AG04449 (cell line): ENCODE measurements around the gene LPP.

Source experiments
- CTCF ChIA-PET: fragments of 350-600 bp; formaldehyde crosslinking; extraction: SDS; loops from one replicate; lab custom pipeline; 2021; ENCODE audit warnings: antibody characterized with exemption; lab: Yijun Ruan, JAX
- POLR2A ChIA-PET: fragments of 400-600, 350-600 bp; formaldehyde crosslinking; extraction: SDS; loops from one replicate; lab custom pipeline; 2020; ENCODE audit warnings: antibody characterized with exemption, inconsistent platforms; lab: Yijun Ruan, JAX
- DNase-seq: peaks from one replicate; pipeline ENCODE4 v3.0.0-alpha.2; 2010; ENCODE audit warnings: low read depth, low spot score
- H3K4me3 ChIP-seq: 2 replicates; pipeline ENCODE4 v1.5.1; 2011; ENCODE audit warnings: low read depth, mild to moderate bottlenecking, control low read depth, low read length
- TF ChIP-seq, protein P1 (sequence below): IDR thresholded peaks from one replicate; pipeline ENCODE4 v1.5.1; 2011; ENCODE audit warnings: mild to moderate bottlenecking, moderate library complexity, low read length, control low read depth, inconsistent platforms; ENCODE audit not compliant: insufficient read depth; ENCODE audit errors: missing control alignments

LPP gene

GRCh38 chr3:188553569-188553968 lies 399.6 kb downstream of the LPP start:
- POLR2A ChIA-PET = no interaction called here
- TF ChIP-seq, protein P1, sequence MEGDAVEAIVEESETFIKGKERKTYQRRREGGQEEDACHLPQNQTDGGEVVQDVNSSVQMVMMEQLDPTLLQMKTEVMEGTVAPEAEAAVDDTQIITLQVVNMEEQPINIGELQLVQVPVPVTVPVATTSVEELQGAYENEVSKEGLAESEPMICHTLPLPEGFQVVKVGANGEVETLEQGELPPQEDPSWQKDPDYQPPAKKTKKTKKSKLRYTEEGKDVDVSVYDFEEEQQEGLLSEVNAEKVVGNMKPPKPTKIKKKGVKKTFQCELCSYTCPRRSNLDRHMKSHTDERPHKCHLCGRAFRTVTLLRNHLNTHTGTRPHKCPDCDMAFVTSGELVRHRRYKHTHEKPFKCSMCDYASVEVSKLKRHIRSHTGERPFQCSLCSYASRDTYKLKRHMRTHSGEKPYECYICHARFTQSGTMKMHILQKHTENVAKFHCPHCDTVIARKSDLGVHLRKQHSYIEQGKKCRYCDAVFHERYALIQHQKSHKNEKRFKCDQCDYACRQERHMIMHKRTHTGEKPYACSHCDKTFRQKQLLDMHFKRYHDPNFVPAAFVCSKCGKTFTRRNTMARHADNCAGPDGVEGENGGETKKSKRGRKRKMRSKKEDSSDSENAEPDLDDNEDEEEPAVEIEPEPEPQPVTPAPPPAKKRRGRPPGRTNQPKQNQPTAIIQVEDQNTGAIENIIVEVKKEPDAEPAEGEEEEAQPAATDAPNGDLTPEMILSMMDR = no peak
- no peak for DNase-seq
- no peak overlapping the region for H3K4me3 ChIP-seq
- CTCF ChIA-PET = interaction anchor here (1.4 to 1.5 kb wide), 2 partner anchors 10 to 401 kb away, joined by 3 to 5 read pairs; no protein-coding TSS in a partner anchor

GRCh38 chr3:188554404-188554803 lies 400.4 kb downstream of the LPP start:
- DNase-seq = no peak
- CTCF ChIA-PET = interaction anchor here (1.1 to 1.5 kb wide), 2 partner anchors 11 to 815 kb away, joined by 3 read pairs; no protein-coding TSS in a partner anchor
- TF ChIP-seq, protein P1 = no peak
- H3K4me3 ChIP-seq = no peak overlapping the region
- POLR2A ChIA-PET = no interaction called here

DNA sequence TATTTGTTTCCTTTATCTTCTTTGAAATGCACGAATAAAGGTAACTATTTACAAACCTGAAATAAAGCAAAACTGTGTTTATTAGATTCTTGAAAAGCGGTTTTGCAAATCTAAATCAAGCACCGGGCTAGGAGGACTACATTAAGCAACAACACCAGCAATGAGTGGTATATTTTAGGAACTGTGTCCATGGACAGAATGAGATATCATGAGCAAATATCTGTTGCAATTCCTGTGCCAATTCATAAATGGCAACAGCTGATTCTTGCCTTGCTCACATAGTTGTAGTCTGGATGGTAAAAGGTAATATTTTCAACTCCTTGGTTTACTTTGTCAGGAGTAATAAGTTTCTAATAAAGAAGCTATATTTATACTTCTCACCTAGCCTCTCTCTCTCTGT lies 403.3 kb downstream of the LPP start:
- TF ChIP-seq, protein P1 = no peak
- H3K4me3 ChIP-seq = no peak overlapping the region
- ChIA-PET CTCF (no interaction called here), POLR2A (no interaction called here)
- DNase-seq = no peak

- ChIA-PET POLR2A (interaction anchor here (0.6 kb wide), 1 partner anchor 231 kb away, joined by 3 read pairs; no protein-coding TSS in a partner anchor), CTCF (interaction anchor here (1.1 kb wide), 1 partner anchor 820 kb away, joined by 3 read pairs; no protein-coding TSS in a partner anchor)
- no peak for DNase-seq
- TF ChIP-seq, protein P1 = no peak
- H3K4me3 ChIP-seq = no peak overlapping the region
Measured at GRCh38 chr3:188558343-188559071, 404.6 kb downstream of the LPP start.

DNA sequence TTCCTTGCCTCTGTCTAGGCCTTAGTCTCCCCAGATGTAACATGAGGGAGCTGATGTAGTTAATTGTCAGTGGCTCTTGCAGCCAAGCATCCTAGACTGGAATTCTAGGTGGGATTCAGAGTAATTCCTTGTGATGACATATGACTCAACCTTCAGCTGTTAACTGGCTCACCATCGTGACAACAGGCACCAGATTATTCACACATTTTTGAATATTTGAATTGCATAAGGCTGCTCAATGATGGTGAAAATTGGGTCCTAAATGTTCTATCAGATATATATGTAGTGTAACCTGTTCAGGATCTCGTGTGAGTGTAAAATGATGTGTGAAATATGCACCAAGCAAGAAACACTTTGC lies 405.1 kb downstream of the LPP start:
- ChIA-PET POLR2A (interaction anchor here (0.6 kb wide), 1 partner anchor 232 kb away, joined by 3 read pairs; no protein-coding TSS in a partner anchor), CTCF (interaction anchor here (1.0 to 1.2 kb wide), 3 partner anchors 9 to 821 kb away, joined by 3 read pairs; no protein-coding TSS in a partner anchor)
- H3K4me3 ChIP-seq = no peak overlapping the region
- TF ChIP-seq, protein P1 = no peak
- no peak for DNase-seq

DNA sequence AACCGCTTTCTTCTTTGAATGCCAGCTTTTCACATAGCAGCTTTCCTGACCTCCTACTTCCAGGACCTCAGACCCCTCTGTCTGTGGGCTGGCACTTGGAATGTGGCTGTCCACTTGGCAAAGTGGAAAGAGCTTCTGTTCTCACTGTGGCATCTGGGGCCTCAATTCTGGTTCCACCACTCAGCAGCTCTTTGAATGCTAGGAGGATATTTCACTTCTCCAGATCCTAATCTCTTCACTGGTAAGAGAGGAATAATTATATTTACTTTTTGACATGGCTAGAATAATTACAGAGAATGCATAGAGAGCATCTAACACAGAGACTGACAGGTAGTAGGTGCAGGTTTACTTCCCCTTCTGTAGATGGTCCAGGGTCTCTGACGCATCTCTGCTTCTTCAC lies 405.9 kb downstream of the LPP start:
- no peak overlapping the region for H3K4me3 ChIP-seq
- POLR2A ChIA-PET = no interaction called here
- DNase-seq = no peak
- TF ChIP-seq, protein P1 = no peak
- CTCF ChIA-PET = interaction anchor here (1.0 to 1.2 kb wide), 2 partner anchors 10 to 13 kb away, joined by 3 read pairs; no protein-coding TSS in a partner anchor
